Epithelial cell of prostate (primary cell): Measurements from ENCODE around the gene PKP1.

ENCODE experiments used
- DNase-seq: peaks from one replicate; pipeline ENCODE4 v3.0.0-alpha.2; 2011; ENCODE audit warnings: low read depth, low spot score
- H3K27ac ChIP-seq: fragments of 450-650 bp; 2 replicates; pipeline ENCODE4 v1.5.1; 2017; ENCODE audit warnings: mild to moderate bottlenecking

Gene PKP1

GRCh38 chr1:201259476-201260235 is 23.6 kb upstream of the PKP1 start:
- no peak for DNase-seq
- H3K27ac ChIP-seq: peak overlapping the region; percentile 96

GRCh38 chr1:201260236-201260590 is 23.1 kb upstream of the PKP1 start:
- peak overlapping the region; percentile 96 for H3K27ac ChIP-seq
- DNase-seq: no peak

GRCh38 chr1:201260648-201261311 is 22.5 kb upstream of the PKP1 start:
- H3K27ac ChIP-seq: peak overlapping the region; percentile 96
- no peak for DNase-seq

GRCh38 chr1:201261771-201262547 is 21.3 kb upstream of the PKP1 start:
- DNase-seq: no peak
- peak overlapping the region; percentile 96 for H3K27ac ChIP-seq

GRCh38 chr1:201262963-201263608 is 20.2 kb upstream of the PKP1 start:
- H3K27ac ChIP-seq: peak overlapping the region; percentile 96
- no peak for DNase-seq

GRCh38 chr1:201264072-201264471 is 19.2 kb upstream of the PKP1 start:
- DNase-seq: no peak

GRCh38 chr1:201264554-201264953 is 18.8 kb upstream of the PKP1 start:
- no peak for DNase-seq
- peak overlapping the region; percentile 99 for H3K27ac ChIP-seq

More at GRCh38 chr1:201264072-201264471, 19.2 kb upstream of the PKP1 start:
- H3K27ac ChIP-seq: no peak overlapping the region

GRCh38 chr1:201265756-201266155 is 17.6 kb upstream of the PKP1 start:
- H3K27ac ChIP-seq: peak overlapping the region; percentile 99
- no peak for DNase-seq

GRCh38 chr1:201266276-201266675 is 17.0 kb upstream of the PKP1 start:
- H3K27ac ChIP-seq: peak overlapping the region; percentile 99
- DNase-seq: no peak

GRCh38 chr1:201266774-201267173 is 16.5 kb upstream of the PKP1 start:
- H3K27ac ChIP-seq: peak overlapping the region; percentile 99
- peak; percentile 95 for DNase-seq

- peak; percentile 91 for DNase-seq
- peak overlapping the region; percentile 99 for H3K27ac ChIP-seq
These were observed 15.7 kb upstream of the PKP1 start for GRCh38 chr1:201267481-201268229.

- peak overlapping the region; percentile 99 for H3K27ac ChIP-seq
- no peak for DNase-seq
These were observed 14.6 kb upstream of the PKP1 start for GRCh38 chr1:201268604-201269151.

- H3K27ac ChIP-seq: peak overlapping the region; percentile 99
- no peak for DNase-seq
These were observed 14.0 kb upstream of the PKP1 start for GRCh38 chr1:201269281-201269680.

- no peak for DNase-seq
- H3K27ac ChIP-seq: no peak overlapping the region
These were observed 13.4 kb upstream of the PKP1 start for GRCh38 chr1:201269900-201270410.

GRCh38 chr1:201270616-201271390 is 12.5 kb upstream of the PKP1 start:
- no peak for DNase-seq
- H3K27ac ChIP-seq: no peak overlapping the region

GRCh38 chr1:201272799-201273198 is 10.5 kb upstream of the PKP1 start:
- DNase-seq: no peak
- no peak overlapping the region for H3K27ac ChIP-seq

- H3K27ac ChIP-seq: peak overlapping the region; percentile 82
- no peak for DNase-seq
These were observed 8.6 kb upstream of the PKP1 start for GRCh38 chr1:201274616-201275252.

GRCh38 chr1:201275253-201275666 is 8.0 kb upstream of the PKP1 start:
- DNase-seq: peak; percentile 97
- peak overlapping the region; percentile 82 for H3K27ac ChIP-seq
